Gastrocnemius medialis (tissue), 4 donors: ENCODE data around the gene DEFB125. TPM values are rescaled to one million over a fixed set of nuclear protein-coding genes. Genes with fewer than 3 reads are reported as not detected.

Source experiments
- ATAC-seq, 2 donors: fragments of 150-250 bp; one replicate each; pipeline ENCODE4 v1.9.1; 2016
- DNase-seq, 2 donors: peaks; one replicate each; pipeline ENCODE4 v3.0.0-alpha.2; 2019
- H3K27ac ChIP-seq, 4 donors: fragments of 200-600 bp; sonication (generic); 1 replicate in 1 of 4; 2 replicates in 3 of 4; pipeline ENCODE4 v1.5.1; 2016 to 2018; ENCODE audit warnings: mild to moderate bottlenecking in 2 of 4, moderate library complexity in 1 of 4
- H3K27me3 ChIP-seq, 3 donors: fragments of 200-600 bp; sonication (generic) in 2 of 3; 1 replicate in 1 of 3; 2 replicates in 2 of 3; pipeline versions ENCODE4 v1.5.1 to v1.6.0; 2016 to 2019; ENCODE audit warnings: mild to moderate bottlenecking in 1 of 3, moderate library complexity in 1 of 3
- H3K36me3 ChIP-seq, 2 donors: fragments of 200-600 bp; sonication (generic) in 1 of 2; one replicate each; pipeline ENCODE4 v1.5.1; 2017 to 2018
- H3K4me1 ChIP-seq, 2 donors: fragments of 200-600 bp; sonication (generic) in 1 of 2; one replicate each; pipeline ENCODE4 v1.5.1; 2016 to 2017; ENCODE audit warnings: mild to moderate bottlenecking in 2 of 2
- H3K4me3 ChIP-seq, 4 donors: fragments of 200-600 bp; sonication (generic) in 3 of 4; 1 replicate in 1 of 4; 2 replicates in 3 of 4; pipeline ENCODE4 v1.5.1; 2016 to 2019; ENCODE audit warnings: mild to moderate bottlenecking in 2 of 4
- H3K9me3 ChIP-seq, 3 donors: fragments of 200-600 bp; sonication (generic) in 2 of 3; 1 replicate in 1 of 3; 2 replicates in 2 of 3; pipeline ENCODE4 v1.5.1; 2016 to 2019
- CTCF ChIP-seq, 5 experiments: fragments of 450-650 bp in 3 of 5; fragments of 200-600 bp in 2 of 5; sonication (generic) in 2 of 5; IDR thresholded peaks in 4 of 5; conservative IDR thresholded peaks in 1 of 5; 1 replicate in 4 of 5; 2 replicates in 1 of 5; pipeline ENCODE4 v1.5.1; 2016 to 2019; ENCODE audit warnings: antibody characterized with exemption in 5 of 5, mild to moderate bottlenecking in 3 of 5, moderate library complexity in 3 of 5
- POLR2A ChIP-seq, 2 donors: fragments of 450-650 bp; IDR thresholded peaks; one replicate each; pipeline ENCODE4 v1.6.1; 2017; ENCODE audit warnings: antibody characterized with exemption in 2 of 2, mild to moderate bottlenecking in 2 of 2, moderate library complexity in 2 of 2
- in situ Hi-C, 4 donors: fragments of 200-750 bp; cut with MboI; loops; one replicate each; pipeline versions ENCODE4 v1.15.0 to v1.8.0; 2017; ENCODE audit warnings: low sequenced_read_pairs in 4 of 4
- intact Hi-C: fragments of 100-400 bp; cut with DNase I; formaldehyde crosslinking; loops from one replicate; pipeline ENCODE4 v1.15.1; 2023; ENCODE audit warnings: low total_unique reads
- total RNA-seq, 4 donors: library from RNA; depleted of rRNA; stranded (reverse); fragments of >200 nt; gene quantifications; one replicate each; pipeline versions ENCODE4 v1.1.0 to v1.2.3, GENCODE V29; 2016

The DEFB125 gene
- total RNA-seq, 4 donors from 2014 or later, result not detected

- Histone ChIP-seq H3K27me3 (no peaks in the 10 kb centered on the region), H3K4me1 (no peaks in the 10 kb centered on the region), H3K9me3 (no peaks in the 10 kb centered on the region), H3K27ac (no peak overlapping the region), H3K36me3 (no peaks in the 10 kb centered on the region), H3K4me3 (no peak overlapping the region)
- no peak for DNase-seq
- no peak for ATAC-seq
- in situ Hi-C loops, result no loop called here
- intact Hi-C loops, result no loop called here
- TF ChIP-seq CTCF (IDR thresholded peaks at IDR 0.05 in 4 of 5, conservative IDR thresholded peaks at IDR 0.05 in 1 of 5), result no peak
- TF ChIP-seq POLR2A (IDR thresholded peaks at IDR 0.05), result no peak
These were observed 25.0 kb upstream of the DEFB125 start for GRCh38 chr20:62487-62886.

- TF ChIP-seq POLR2A (IDR thresholded peaks at IDR 0.05) (no peak), CTCF (IDR thresholded peaks at IDR 0.05 in 4 of 5, conservative IDR thresholded peaks at IDR 0.05 in 1 of 5) (no peak)
- Histone ChIP-seq H3K36me3 (no peaks in the 10 kb centered on the region), H3K27ac (no peak overlapping the region), H3K4me3 (no peak overlapping the region), H3K27me3 (peaks cover 0 to 10% (median 5%) of the 10 kb centered on the region in 3 donors), H3K9me3 (no peaks in the 10 kb centered on the region), H3K4me1 (no peaks in the 10 kb centered on the region)
- ATAC-seq (no peak), DNase-seq (no peak)
- intact Hi-C loops, result no loop called here
- in situ Hi-C loops, result no loop called here
These were observed 23.4 kb upstream of the DEFB125 start for GRCh38 chr20:64026-64603.

GRCh38 chr20:64766-65322 is 22.6 kb upstream of the DEFB125 start:
- Histone ChIP-seq H3K27ac (no peak overlapping the region), H3K4me1 (no peaks in the 10 kb centered on the region), H3K4me3 (no peak overlapping the region), H3K27me3 (peaks cover 0 to 10% (median 8%) of the 10 kb centered on the region in 3 donors), H3K36me3 (no peaks in the 10 kb centered on the region), H3K9me3 (no peaks in the 10 kb centered on the region)
- ATAC-seq (no peak), DNase-seq (no peak)
- TF ChIP-seq POLR2A (IDR thresholded peaks at IDR 0.05), result no peak
- no peak for TF ChIP-seq CTCF (IDR thresholded peaks at IDR 0.05 in 4 of 5, conservative IDR thresholded peaks at IDR 0.05 in 1 of 5)
- in situ Hi-C loops, result no loop called here
- intact Hi-C loops, result no loop called here

- no peak for DNase-seq
- peaks cover 0 to 2% (median 0%) of the 10 kb centered on the region in 3 donors for H3K9me3 ChIP-seq
- in situ Hi-C loops (no loop called here), intact Hi-C loops (no loop called here)
- H3K4me3 ChIP-seq, result no peak overlapping the region
- ATAC-seq, result no peak
- H3K36me3 ChIP-seq, result no peaks in the 10 kb centered on the region
- no peaks in the 10 kb centered on the region for H3K4me1 ChIP-seq
- H3K27me3 ChIP-seq, result peaks cover 0 to 8% (median 0%) of the 10 kb centered on the region in 3 donors
- TF ChIP-seq POLR2A (IDR thresholded peaks at IDR 0.05) (no peak), CTCF (IDR thresholded peaks at IDR 0.05 in 4 of 5, conservative IDR thresholded peaks at IDR 0.05 in 1 of 5) (no peak)
- H3K27ac ChIP-seq, result no peak overlapping the region
These were observed 10.2 kb upstream of the DEFB125 start for GRCh38 chr20:77231-77630.
